BLaER1 (cell line): ENCODE data around the gene FAAP100.
A peak's percentile ranks its signal among the peaks of the same experiment; 100 is the strongest.
"Not testable (repeated sequence)": the region's sequence is repeated elsewhere in the genome, so short reads cannot be mapped to it uniquely, and the experiment has no call there.

Source experiments
- H3K27ac ChIP-seq: shearing (Covaris generic); formaldehyde crosslinking; 2 replicates; pipeline ENCODE4 v1.8.1; 2022
- H3K27me3 ChIP-seq: shearing (Covaris generic); formaldehyde crosslinking; 2 replicates; pipeline ENCODE4 v1.8.1; 2022
- H3K36me3 ChIP-seq: shearing (Covaris generic); formaldehyde crosslinking; 2 replicates; pipeline ENCODE4 v1.8.1; 2022
- H3K4me1 ChIP-seq: shearing (Covaris generic); formaldehyde crosslinking; 2 replicates; pipeline ENCODE4 v1.8.1; 2022
- H3K4me2 ChIP-seq: shearing (Covaris generic); formaldehyde crosslinking; 2 replicates; pipeline ENCODE4 v1.8.1; 2022
- H3K4me3 ChIP-seq: shearing (Covaris generic); formaldehyde crosslinking; 2 replicates; pipeline ENCODE4 v1.8.1; 2022
- H3K9ac ChIP-seq: shearing (Covaris generic); formaldehyde crosslinking; 2 replicates; pipeline ENCODE4 v1.8.1; 2022
- H3K9me3 ChIP-seq: shearing (Covaris generic); formaldehyde crosslinking; 2 replicates; pipeline ENCODE4 v1.8.1; 2022
- H4K20me1 ChIP-seq: shearing (Covaris generic); formaldehyde crosslinking; 2 replicates; pipeline ENCODE4 v1.8.1; 2022
- Cebpa-rat ChIP-seq: shearing (Covaris generic); IDR thresholded peaks from 2 replicates; pipeline ENCODE4 v1.8.1; 2022

Gene FAAP100, protein sequence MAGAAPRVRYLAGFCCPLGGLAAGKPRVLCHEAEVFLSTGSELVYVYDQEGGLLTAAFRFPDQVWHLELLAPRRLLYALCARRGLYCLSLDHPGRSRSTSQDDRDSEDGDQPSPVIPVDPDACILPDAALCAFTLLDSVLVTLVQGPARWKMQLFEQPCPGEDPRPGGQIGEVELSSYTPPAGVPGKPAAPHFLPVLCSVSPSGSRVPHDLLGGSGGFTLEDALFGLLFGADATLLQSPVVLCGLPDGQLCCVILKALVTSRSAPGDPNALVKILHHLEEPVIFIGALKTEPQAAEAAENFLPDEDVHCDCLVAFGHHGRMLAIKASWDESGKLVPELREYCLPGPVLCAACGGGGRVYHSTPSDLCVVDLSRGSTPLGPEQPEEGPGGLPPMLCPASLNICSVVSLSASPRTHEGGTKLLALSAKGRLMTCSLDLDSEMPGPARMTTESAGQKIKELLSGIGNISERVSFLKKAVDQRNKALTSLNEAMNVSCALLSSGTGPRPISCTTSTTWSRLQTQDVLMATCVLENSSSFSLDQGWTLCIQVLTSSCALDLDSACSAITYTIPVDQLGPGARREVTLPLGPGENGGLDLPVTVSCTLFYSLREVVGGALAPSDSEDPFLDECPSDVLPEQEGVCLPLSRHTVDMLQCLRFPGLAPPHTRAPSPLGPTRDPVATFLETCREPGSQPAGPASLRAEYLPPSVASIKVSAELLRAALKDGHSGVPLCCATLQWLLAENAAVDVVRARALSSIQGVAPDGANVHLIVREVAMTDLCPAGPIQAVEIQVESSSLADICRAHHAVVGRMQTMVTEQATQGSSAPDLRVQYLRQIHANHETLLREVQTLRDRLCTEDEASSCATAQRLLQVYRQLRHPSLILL

GRCh38 chr17:81552244-81553017 lies at the start of gene FAAP100:
TSS of gene FAAP100 (minus strand) at chr17:81552353. CDS start at chr17:81552330, 23 bp downstream.
- Histone ChIP-seq H3K4me3 (peak within 1 kb of the TSS; percentile 98), H3K27ac (peak within 1 kb of the TSS; percentile 84), H3K9me3 (no peaks in the 10 kb centered on the region), H3K27me3 (no peaks in the 10 kb centered on the region), H3K9ac (peak within 1 kb of the TSS; percentile 92), H4K20me1 (peaks cover 30% of the 10 kb centered on the region), H3K36me3 (peaks cover 53% of the 10 kb centered on the region), H3K4me1 (peaks cover 37% of the 10 kb centered on the region), H3K4me2 (peak within 1 kb of the TSS; percentile 100)
- TF ChIP-seq Cebpa-rat = no peak

GRCh38 chr17:81601525-81602120 lies 49.5 kb upstream of the FAAP100 start:
- no peak overlapping the region for H3K9ac ChIP-seq
- peaks cover 74% of the 10 kb centered on the region for H3K36me3 ChIP-seq
- no peak overlapping the region for H3K4me2 ChIP-seq
- no peaks in the 10 kb centered on the region for H3K27me3 ChIP-seq
- peaks cover 30% of the 10 kb centered on the region for H3K4me1 ChIP-seq
- no peak overlapping the region for H3K27ac ChIP-seq
- no peak for TF ChIP-seq Cebpa-rat
- peaks cover 36% of the 10 kb centered on the region for H4K20me1 ChIP-seq
- no peaks in the 10 kb centered on the region for H3K9me3 ChIP-seq
- H3K4me3 ChIP-seq = no peak overlapping the region

DNA sequence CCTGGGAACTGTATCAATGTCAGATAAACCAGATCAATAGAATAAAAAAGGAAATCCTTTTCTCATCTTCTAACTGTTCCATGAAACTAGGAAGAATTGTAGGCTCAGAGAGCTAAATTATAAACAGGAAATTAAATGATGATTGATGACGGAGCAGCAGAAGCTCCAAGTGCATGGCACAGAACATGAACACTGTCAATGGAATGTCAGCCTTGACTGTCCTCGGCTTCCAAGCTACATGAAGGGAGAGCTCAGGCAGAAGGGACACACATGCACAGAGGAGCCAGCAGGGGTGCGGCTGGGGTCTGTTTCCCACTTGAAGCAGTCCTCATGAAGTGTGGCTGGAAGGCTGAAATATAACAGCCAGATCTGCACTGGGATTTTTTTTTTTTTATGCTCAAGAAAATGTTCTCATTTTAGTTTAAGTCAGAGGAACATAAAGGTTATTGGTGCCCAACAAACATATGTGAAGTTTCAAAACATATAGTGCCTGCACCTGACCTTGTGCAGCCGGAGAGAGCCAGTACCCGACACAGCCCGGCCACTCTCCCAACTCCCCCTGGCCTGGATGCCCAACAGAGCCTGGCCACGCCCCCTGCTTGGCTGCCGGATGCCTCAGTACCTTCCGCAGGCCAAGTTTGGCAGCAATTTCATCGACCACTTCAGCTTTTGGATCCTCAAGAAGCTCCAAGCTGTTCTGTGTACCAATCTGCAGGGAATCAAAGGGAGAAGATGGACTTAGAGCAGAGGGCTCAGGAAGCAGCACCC lies 47.8 kb upstream of the FAAP100 start:
- no peak overlapping the region; the same call in 1 of the 2 replicates for H3K9ac ChIP-seq
- peak overlapping the region; percentile 27; the same call in 1 of the 2 replicates for H3K27ac ChIP-seq
- TF ChIP-seq Cebpa-rat = no peak
- peaks cover 30% of the 10 kb centered on the region for H3K4me1 ChIP-seq
- peaks cover 31% of the 10 kb centered on the region for H4K20me1 ChIP-seq
- H3K9me3 ChIP-seq = no peaks in the 10 kb centered on the region
- no peaks in the 10 kb centered on the region for H3K27me3 ChIP-seq
- no peak overlapping the region for H3K4me3 ChIP-seq
- no peak overlapping the region for H3K4me2 ChIP-seq
- peaks cover 74% of the 10 kb centered on the region for H3K36me3 ChIP-seq

DNA sequence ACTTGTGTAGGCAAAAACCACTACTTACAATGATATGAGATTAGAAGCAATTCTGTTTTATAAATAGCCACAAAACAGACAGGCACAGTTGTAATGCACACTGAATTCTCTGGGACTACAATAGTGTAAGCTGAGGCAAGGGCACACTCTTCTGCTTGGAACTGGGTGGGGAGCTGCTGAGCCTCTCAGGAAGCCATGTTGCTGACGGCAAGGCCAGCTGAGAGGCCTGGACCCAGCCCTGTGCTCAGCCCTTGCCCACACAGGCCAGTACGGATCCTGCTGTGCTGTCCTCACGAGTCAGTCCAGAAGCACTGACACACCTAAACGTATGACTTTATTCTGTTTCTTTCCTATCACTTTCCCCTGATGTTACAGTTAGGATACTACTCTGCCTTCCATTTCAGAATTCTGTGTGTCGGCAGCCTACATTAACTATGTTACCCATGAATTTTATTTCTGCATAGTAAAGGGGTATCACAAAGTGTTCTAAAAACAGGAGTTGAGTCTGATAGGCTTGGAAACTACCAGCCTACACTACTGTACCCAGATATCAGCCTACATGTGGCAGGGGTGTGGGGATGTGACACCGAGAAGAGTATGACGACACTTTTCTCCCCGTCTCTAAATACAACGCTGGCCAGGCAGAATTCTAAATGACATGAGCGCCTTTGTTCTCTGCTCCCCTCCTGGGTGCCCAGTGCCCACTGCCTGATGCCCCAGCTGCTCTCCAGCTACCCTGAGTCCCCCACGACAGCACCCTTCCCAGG lies 41.1 kb upstream of the FAAP100 start:
- no peak overlapping the region for H3K27ac ChIP-seq
- no peak overlapping the region for H3K4me2 ChIP-seq
- H3K9me3 ChIP-seq = no peaks in the 10 kb centered on the region
- TF ChIP-seq Cebpa-rat = no peak
- no peaks in the 10 kb centered on the region for H3K27me3 ChIP-seq
- H3K9ac ChIP-seq = peak overlapping the region; percentile 19; the same call in 1 of the 2 replicates
- peaks cover 92% of the 10 kb centered on the region for H3K36me3 ChIP-seq
- peaks cover 22% of the 10 kb centered on the region for H4K20me1 ChIP-seq
- H3K4me3 ChIP-seq = no peak overlapping the region
- H3K4me1 ChIP-seq = peaks cover 14% of the 10 kb centered on the region

- Histone ChIP-seq H3K4me1 (peaks cover under 1% of the 10 kb centered on the region; the same call in 1 of the 2 replicates), H3K36me3 (peaks cover 100% of the 10 kb centered on the region), H3K9me3 (no peaks in the 10 kb centered on the region), H3K27me3 (no peaks in the 10 kb centered on the region), H3K4me3 (no peak overlapping the region), H3K27ac (no peak overlapping the region), H4K20me1 (peaks cover 17% of the 10 kb centered on the region), H3K4me2 (no peak overlapping the region), H3K9ac (no peak overlapping the region)
- no peak for TF ChIP-seq Cebpa-rat
Observed at GRCh38 chr17:81591971-81592370, 39.8 kb upstream of the FAAP100 start.

- Histone ChIP-seq H3K9me3 (no peaks in the 10 kb centered on the region), H3K27me3 (no peaks in the 10 kb centered on the region), H3K4me1 (no peaks in the 10 kb centered on the region), H3K9ac (no peak overlapping the region), H3K36me3 (peaks cover 100% of the 10 kb centered on the region), H3K4me3 (no peak overlapping the region), H4K20me1 (peaks cover 28% of the 10 kb centered on the region), H3K4me2 (no peak overlapping the region), H3K27ac (no peak overlapping the region)
- TF ChIP-seq Cebpa-rat = no peak
Observed at GRCh38 chr17:81590121-81590520, 38.0 kb upstream of the FAAP100 start.

- Histone ChIP-seq H3K4me2 (no peak overlapping the region), H3K36me3 (peaks cover 100% of the 10 kb centered on the region), H3K9ac (no peak overlapping the region), H3K9me3 (no peaks in the 10 kb centered on the region), H3K27ac (no peak overlapping the region), H3K4me1 (no peaks in the 10 kb centered on the region), H3K27me3 (no peaks in the 10 kb centered on the region), H4K20me1 (peaks cover 28% of the 10 kb centered on the region), H3K4me3 (no peak overlapping the region)
- TF ChIP-seq Cebpa-rat = no peak
Observed at GRCh38 chr17:81589612-81590011, 37.5 kb upstream of the FAAP100 start.

DNA sequence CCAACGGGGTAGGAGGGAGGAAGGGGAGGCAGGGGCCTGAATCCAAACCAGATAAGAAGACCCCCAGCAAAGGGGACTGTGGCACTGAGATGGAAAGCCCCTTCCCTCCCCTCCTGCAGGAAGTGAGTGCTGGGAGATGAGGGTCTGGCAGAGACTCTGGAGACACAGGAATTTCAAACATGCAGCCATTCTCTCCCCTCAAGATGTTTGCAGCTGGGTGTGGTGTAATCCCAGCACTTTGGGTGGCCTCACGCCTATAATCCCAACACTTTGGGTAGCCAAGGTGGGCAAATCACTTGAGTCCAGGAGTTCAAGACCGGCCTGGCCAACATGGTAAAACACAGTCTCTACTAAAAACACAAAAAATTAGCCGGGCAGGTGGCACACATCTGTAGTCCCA lies 33.9 kb upstream of the FAAP100 start:
- no peak overlapping the region for H3K9ac ChIP-seq
- peaks cover 37% of the 10 kb centered on the region for H4K20me1 ChIP-seq
- H3K9me3 ChIP-seq = no peaks in the 10 kb centered on the region
- peaks cover 99% of the 10 kb centered on the region for H3K36me3 ChIP-seq
- H3K27me3 ChIP-seq = no peaks in the 10 kb centered on the region
- no peak overlapping the region for H3K4me2 ChIP-seq
- no peak overlapping the region for H3K4me3 ChIP-seq
- no peak for TF ChIP-seq Cebpa-rat
- H3K27ac ChIP-seq = no peak overlapping the region
- no peaks in the 10 kb centered on the region for H3K4me1 ChIP-seq

- peaks cover 40% of the 10 kb centered on the region for H4K20me1 ChIP-seq
- H3K27ac ChIP-seq, H3K4me1 ChIP-seq, H3K9me3 ChIP-seq, H3K4me2 ChIP-seq, H3K27me3 ChIP-seq, H3K4me3 ChIP-seq, H3K9ac ChIP-seq: not testable (repeated sequence)
- H3K36me3 ChIP-seq = peaks cover 98% of the 10 kb centered on the region
Observed at GRCh38 chr17:81584771-81585170, 32.6 kb upstream of the FAAP100 start.
